Measurements from ENCODE around the gene GATA5.

GATA5 gene, protein sequence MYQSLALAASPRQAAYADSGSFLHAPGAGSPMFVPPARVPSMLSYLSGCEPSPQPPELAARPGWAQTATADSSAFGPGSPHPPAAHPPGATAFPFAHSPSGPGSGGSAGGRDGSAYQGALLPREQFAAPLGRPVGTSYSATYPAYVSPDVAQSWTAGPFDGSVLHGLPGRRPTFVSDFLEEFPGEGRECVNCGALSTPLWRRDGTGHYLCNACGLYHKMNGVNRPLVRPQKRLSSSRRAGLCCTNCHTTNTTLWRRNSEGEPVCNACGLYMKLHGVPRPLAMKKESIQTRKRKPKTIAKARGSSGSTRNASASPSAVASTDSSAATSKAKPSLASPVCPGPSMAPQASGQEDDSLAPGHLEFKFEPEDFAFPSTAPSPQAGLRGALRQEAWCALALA

DNA sequence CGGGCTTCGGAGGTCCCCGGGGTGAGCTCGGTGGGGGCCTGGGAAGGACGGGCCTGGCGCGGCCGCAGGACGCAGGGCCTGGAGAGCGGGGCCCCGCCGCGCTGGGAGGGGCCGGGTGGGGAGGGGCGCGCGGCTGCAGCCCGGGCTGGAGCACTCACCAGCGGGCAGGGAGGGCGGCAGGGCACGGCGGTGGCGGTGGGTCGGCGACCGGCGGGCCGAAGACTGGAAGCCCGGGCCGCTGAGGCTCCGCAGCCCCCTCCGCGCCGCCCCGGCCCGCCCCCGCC is at the start of gene GATA5:
Gene GATA5, minus strand, starts transcription at position 224 of the 284 bp plus-strand sequence. CDS start 474 bp downstream, outside the sequence.
- DNase-seq (ENCODE audit: low read depth in 2 of 2), result no peak

DNA sequence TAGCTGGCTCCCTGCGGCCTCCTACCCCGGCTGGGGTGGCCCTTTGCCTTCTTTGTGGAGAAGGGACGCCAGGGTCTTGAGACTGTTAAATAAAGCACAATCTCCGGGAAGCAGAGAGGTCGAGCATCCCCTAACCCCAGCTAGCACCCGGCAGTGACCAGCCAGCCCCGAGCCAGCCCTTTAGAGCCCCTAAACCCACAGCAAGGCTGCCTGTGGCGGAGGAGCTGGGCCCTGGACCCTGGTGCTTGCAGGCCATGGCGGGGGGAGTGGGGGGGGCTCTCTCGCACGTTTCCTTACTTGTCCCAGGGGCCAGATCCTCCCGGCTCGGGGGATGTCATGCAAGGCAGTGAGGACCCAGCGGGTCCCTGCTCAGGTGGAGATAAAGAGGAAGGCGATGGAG is 49.2 kb upstream of the GATA5 start:
- DNase-seq (ENCODE audit: low read depth in 2 of 2), result no peak

DNA sequence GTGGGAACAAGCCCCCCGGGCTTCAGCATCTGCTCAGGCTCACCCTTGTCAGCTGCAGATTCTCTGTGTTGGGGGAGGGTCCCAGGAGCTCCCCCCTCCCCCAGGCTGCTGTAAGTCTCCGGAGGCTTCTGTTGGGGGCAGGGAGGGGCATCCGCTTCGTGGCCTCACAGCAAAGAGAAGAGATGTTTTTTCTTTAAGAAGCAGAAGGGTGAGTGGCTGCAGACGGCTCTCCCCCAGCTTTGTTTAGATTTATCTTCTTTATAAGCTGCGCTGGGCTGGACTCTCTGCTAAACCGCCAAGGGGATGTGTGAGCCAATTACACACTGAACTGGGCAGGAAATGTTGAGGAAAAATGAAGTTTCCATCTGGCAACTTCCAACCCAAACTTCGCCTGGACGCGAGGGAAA is 48.7 kb upstream of the GATA5 start:
- no peak for DNase-seq (ENCODE audit: low read depth in 2 of 2)

DNA sequence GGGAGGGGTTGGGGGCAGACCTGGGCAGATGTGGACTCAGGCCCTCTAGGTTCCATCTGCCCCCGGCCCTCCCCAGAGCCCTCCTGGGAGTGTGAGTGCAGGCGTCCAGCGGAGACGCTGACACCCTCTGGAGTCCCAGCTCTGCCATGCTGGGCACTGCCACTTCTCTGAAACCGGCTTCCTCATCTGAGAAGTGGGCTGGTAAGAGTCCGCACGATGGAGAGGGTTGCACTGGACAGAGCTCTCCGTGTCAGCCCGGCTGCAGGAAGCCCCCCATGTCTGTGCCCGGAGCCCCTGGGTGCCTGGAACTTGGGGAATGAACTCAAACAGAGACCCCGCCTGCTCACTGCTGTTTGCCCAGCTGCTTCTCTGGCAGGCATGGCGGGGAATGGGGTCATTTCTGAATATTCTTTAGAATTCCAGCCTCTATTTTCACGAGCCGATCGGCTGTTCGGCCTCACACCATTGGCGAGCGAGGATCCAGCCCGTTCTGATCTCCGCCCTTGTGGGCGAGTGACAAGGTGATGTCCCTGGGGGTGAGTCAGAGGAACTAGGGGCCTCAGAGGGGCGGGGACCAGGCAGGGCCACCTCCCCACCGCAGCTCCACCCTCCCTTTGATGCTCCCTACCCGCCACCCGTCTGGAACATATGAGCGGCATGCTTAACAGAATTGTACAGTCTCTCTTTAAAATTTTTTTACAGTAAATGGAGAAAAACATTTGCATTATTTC is 47.8 kb upstream of the GATA5 start:
- DNase-seq (ENCODE audit: low read depth in 2 of 2), result peak; percentile 73 to 74

DNA sequence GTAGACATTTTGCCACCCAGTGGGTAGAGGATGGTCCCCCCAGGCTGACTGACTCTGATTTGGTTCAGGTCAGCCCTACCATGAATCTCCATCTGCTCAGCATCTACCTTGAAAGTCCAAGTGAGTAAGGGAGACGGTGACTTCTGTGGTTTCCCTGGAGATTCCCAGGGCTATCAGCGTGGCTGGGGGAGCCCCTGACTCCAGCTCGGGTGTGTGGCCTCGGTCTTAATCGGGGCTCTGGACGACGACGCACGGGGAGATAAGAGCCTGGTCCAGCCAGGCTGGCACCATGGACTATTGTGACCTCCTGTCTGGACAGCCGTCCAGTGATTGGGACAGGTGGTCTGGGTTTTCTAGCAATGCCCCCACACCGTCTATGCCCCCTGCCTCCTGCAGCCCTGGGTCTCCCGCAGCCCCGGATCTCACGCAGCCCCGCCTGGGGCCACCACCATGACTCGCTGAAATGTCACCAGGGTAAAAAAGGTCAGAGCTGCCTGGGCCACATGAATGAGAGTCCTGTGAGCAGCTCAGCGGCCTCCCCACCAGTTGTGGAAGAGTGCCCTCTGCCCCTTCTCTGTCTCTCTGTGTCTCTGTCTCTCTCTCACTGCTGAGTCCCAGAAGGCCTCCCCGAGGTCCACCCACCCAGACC is 47.1 kb upstream of the GATA5 start:
- DNase-seq (ENCODE audit: low read depth in 2 of 2), result peak in 1 of 2 donors; percentile 18

DNA sequence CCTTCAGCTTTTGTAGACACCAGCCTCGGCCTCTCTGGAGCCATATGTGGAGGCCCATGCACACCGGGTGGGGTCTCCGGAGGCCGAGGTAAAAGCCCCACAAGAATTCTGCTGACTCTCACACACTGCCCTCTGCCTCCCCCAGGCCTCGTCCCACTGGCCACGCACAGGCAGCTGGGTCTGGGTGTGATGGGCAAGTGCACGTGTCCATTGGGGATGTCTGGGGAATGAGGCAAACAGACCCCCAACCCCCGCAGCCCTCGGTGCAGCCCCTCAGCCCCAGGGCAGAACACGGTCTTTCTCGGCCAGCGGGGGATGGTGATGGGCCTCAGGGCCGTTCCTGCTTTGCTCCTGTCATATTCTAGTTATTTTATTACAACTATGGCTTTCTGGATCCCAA is 44.0 kb upstream of the GATA5 start:
- no peak for DNase-seq (ENCODE audit: low read depth in 2 of 2)

DNA sequence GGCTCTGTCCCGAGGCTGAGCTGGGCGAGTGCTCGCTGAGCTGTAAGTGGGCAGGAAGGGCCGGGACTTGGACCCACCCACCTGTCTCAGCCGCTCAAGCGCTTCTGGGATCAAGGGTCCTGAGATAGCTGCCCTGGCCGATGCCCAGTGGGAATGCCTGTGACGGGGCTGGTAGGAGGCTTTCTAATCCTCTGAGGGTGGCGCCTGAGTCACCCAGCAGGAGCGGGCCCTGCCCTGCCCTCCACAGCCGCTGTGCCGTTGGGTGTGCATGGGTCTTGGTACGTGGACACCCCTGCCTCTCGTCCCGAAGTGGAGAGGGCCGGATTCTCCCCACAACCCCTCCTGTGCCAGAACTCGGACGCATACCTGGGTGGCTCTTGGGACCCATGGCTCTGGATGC is 43.1 kb upstream of the GATA5 start:
- DNase-seq (ENCODE audit: low read depth in 2 of 2), result no peak

DNA sequence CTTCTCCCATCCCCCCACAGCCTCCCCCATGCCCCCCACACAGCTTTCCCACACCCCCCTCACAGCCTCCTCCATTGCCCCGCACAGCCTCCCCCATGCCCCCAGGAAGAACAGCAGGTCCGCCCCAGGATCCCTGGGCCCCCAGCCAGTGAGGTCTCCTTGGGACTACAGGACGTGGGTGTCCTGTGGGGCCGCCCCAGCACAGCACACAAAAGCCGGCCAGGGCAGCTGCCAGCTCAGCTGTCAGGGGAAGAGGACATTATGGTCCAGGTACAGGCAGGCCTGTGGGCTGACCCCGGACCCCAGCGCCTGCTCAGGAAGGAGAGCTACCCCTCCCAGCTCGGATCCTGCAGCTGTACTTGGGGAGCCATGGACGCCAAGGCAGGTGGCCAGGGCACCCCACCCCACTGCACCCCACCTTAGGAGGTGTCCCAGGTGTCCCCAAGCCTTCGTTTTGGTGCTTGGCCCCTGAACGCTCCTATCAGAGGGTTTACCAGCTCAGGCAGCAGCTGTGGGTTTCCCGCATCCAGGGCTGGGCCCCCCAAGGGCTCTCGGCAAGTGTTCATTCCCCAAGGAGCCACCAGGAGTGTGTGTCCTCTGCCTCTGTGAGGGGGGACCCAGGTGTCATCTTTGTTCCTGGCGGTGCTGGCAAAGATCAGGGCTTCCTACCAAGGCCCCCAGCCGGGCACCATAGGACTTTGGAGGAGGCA is 42.3 kb upstream of the GATA5 start:
- DNase-seq (ENCODE audit: low read depth in 2 of 2), result no peak

DNA sequence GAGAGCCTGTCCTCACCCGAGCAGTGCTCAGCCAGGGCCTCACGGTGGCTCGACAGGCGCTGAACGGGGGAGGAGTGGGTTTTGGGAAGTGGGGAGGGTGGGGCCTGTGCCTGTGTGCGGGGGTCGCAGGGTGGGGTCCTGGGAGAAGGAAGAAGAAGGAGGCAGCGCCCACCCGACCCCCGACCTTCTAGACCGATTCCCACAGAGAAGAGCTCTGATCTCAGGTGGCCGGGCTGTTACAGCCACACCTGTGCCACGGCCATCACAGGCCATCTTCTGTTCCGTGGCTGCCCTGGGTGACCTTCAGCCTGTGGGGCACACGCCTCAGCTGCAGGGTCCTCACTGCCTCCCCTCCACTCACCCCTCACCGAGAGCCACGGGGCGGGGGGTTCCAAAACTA is 41.4 kb upstream of the GATA5 start:
- DNase-seq (ENCODE audit: low read depth in 2 of 2), result no peak

DNA sequence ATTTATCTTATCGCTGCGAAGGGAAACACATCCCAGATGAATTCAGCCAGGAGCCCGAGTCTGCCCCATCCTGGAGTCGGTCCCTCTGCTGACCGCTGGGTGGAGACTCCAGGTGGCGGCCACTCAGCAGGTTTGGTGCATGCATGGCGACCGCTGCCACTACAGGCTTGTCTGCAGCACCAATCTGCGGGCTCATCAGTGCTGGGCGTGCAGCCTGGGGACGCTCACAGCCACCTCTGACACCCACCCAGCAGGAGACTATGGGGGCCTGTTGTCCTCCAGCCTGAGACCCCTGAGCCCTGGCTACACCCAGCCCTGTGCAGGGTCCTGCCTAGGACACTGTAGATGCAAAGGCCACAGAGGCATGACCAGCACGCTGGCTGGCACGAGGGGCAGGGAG is 40.5 kb upstream of the GATA5 start:
- no peak for DNase-seq (ENCODE audit: low read depth in 2 of 2)

DNA sequence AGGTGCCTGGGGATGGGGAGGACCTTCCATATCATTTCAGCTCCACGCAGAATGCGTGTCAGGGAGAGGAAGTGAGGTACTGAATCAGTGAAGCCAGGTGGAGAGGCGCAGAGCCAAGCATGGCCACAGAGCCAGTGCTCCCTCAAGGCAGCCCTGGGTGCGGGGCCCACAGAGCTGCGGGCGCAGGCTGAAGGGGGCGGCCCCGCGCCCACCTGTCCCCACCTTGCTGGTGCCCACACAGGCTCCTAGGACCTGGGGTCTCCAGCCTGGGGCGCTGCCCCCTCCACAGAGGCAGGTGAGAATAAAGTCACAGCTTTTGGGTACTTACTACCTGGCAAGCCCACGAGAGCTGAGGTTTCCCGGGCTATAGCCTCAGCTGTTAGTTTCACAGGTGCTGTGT is 40.0 kb upstream of the GATA5 start:
- no peak for DNase-seq (ENCODE audit: low read depth in 2 of 2)

DNA sequence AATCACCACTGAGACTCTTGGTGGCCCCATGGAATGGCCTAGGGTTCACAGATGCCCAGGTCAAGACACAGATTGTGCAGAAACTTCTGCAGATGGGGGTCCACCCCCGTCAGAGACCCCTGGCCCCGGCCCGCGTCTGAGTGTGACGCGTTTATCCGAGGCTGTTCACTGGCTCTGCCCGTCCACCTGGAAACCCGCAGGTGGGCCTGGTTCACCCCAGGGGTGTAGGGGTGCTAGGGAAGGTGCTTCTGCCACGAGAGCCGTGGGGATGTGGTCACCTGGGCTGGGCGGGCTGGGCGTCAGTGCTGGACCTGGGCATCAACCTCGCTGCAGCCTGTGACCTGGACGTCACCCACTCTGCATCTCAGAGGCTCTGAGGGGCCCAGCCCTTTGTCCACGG is 39.5 kb upstream of the GATA5 start:
- DNase-seq (ENCODE audit: low read depth in 2 of 2), result no peak

DNA sequence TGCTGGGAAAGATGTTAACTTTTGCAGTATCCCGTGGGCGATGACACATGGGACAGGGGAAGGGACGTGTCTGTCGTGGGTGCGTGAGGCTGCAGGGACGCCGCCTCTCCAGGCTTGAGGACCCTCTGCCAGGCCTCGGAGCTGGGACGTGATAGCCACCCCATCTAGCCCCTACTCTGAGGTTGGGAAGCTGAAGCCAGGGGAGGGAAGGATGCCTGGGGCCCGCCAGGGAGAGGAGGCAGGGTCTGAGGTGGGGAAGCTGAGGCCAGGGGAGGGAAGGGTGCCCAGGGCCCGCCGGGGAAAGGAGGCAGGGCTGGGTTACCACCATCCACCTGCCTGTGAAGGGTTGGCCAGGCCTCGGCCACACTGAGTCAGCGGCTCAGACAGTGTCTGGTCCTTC is 38.2 kb upstream of the GATA5 start:
- no peak for DNase-seq (ENCODE audit: low read depth in 2 of 2)

DNA sequence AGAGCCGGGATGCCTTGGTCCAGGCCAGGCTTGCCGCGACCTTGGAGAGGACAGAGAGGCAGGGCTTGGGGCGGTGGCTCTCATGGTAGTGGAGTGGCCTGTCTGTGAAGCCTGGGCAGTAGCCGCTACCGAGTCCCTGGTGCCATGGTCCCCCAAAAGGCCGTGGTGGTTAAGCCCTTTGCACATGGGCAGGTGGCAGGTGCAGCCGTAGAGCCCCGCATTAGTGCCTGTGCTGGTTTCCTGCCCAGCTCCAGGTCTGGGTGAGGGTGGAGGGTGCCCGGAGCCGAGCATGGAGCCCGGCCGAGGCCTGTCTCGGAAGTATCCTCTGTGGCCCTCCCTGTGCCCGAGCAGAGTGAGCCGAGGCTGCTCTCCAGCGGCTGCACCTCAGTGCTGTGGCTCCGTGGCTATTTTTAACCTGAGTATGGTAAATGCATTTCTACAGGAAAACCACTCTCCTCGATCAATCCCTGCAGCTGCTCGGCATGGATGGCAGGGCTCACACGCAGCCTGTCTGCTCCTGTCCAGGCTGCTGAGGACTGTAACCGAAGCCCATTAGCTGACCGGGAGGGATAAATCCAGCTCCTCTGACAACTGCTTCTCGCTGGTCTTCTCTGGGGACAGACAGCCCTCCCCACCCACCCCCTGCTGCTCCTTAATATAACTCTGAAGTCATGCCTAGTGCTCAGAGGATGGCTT is 36.3 kb upstream of the GATA5 start:
- no peak for DNase-seq (ENCODE audit: low read depth in 2 of 2)

DNA sequence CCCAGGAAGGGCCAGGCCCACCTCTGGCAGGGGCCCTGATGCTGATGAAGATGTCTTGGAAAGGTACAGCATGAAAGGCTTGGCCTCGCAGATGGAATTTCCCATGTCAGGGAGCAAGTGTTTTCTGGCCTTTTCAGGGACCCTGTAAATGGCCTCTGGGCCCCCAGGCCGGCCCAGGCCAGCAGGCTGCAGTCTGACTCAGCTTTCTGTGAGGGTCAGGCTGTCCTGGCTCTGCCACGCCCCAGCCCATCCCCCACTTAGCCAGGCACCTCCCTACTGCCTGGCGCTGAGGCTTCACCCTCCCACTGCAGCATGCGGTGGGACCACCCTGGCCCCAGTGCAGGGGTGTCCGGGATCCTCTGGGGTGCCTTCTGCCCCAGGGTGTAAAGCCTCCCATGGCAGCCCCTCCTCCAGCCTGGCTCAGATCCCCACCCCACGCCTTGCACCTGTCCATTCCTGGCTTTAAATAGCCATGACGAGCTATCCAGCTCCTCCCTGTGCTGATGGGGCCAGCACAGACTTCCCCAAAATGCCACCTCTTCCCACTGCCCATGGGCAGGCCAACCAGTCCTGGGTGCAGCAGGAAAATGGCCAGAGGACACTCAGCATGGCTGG is 35.6 kb upstream of the GATA5 start:
- no peak for DNase-seq (ENCODE audit: low read depth in 2 of 2)

DNA sequence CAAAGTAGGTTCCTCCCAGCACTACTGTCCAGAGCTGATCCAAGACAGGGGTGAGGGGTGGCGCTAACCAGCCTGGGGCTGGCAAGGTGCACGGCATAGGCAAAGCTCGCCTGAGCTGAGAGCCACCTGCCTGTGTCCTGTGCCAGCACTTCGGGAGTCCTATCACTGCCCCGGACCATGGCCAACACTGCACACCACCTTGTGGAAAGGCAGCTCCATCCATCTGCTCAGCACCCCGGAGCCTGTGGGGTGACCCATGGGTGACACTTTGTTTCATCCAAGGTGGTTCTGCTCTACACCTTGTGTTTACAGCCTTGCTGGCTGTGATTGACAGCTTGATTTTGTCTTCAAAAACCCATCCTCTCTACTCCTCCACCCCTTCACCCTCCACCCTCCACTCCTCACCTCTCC is 32.9 kb upstream of the GATA5 start:
- DNase-seq (ENCODE audit: low read depth in 2 of 2), result no peak

DNA sequence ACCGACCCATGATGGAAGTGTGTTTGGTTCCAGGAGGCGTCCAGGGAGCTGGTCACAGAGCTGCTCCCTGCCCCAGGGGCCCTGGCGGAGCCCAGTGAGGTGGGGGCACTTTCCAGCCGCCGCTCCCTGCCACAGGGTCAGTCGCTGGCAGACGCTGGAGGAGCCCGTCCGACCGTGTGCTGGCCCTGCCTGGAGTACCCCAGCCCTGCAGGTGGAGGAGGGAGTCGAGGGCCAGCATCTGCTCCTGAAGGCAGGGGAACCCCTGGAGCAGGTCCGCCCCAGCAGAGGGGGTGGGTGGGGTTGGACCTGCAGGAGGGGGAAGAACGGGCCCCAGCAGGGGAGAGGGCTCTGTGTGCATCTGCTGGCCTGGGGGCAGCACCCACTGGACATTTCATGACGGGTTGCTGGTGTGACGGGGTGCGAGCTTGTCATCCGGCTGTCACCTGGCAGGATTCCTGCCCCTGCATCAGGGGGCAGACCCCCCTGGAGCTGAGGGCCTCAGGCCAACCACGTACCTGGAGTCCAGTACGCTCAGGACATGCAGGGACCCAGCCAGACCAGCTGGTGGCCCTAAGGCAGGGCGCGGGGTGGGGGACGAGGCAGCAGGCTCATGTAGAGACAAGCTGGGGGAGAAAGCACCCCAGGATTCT is 32.3 kb upstream of the GATA5 start:
- no peak for DNase-seq (ENCODE audit: low read depth in 2 of 2)

DNA sequence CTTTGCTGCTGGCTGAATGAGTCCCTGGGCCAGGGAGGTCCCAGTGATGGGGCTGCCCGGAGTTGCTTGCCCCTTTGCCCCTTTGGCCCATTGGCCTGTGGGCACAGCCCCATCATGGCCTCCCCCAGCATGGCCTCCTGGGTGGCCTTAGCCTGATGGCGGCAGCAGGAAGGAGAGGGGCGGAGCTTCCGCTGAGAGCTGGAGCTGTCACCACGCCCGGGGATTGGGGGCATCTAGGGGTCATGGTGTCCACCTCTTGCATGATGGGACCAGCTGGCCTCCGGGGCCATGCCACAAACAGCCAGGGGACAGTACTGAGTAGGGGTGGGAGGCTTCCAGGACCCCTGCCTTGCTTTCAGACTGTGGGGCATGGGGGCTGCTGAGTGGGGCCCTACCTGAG is 31.5 kb upstream of the GATA5 start:
- DNase-seq (ENCODE audit: low read depth in 2 of 2), result no peak

DNA sequence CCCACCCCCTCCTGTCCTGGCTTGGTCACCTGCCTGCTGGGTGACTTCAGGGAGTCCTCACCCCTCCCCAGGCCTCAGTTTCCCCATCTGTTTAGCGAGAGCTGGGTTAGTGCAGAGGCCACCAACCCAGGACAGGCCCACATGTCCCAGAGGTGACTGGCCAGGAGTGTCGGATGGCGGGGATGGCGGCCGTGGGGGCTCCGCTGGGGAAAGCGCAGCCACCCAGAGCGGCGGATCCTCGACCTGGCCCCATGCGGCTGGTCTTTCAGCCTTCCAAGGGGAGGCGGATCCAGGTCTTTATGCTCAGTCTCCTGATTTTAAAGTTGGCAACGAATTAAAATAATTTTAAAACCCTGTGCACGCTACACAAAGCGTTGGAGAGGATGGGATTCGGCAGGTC is 31.0 kb upstream of the GATA5 start:
- DNase-seq (ENCODE audit: low read depth in 2 of 2), result no peak

DNA sequence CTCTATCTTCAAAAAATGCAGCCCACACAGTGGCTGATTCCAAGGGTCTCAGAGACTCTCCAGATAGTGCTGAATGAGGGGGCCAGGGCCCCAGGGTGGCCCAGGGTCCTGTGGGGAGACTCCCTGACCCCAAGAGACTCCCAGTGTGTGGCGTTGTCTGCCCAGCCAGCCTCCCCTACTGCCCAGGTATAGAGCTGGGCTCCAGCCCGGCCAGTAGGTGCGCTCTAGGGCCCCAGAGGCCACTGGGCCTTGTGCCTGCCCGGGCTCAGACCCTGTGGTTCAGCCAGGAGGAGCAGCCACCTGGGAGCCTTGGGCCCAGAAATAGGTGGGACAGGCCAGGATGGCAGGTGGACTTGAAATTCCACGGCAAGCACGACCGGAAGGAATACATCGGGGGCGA is 30.3 kb upstream of the GATA5 start:
- no peak for DNase-seq (ENCODE audit: low read depth in 2 of 2)
